HUES64 (cell line): ENCODE measurements around the gene AKIRIN2.

Experiments
- H3K27ac ChIP-seq: 2 replicates; pipeline ENCODE4 v1.7.0; 2013; ENCODE audit warnings: low read depth, low read length, inconsistent platforms
- H3K27me3 ChIP-seq: 2 replicates; pipeline ENCODE4 v1.6.1; 2013; ENCODE audit warnings: mild to moderate bottlenecking, low read length; ENCODE audit not compliant: insufficient read depth
- H3K36me3 ChIP-seq: 2 replicates; pipeline ENCODE4 v1.6.1; 2013; ENCODE audit warnings: mild to moderate bottlenecking, low read length; ENCODE audit not compliant: insufficient read depth
- H3K4me1 ChIP-seq: 2 replicates; pipeline ENCODE4 v1.6.1; 2013; ENCODE audit warnings: mild to moderate bottlenecking, low read length, moderate library complexity; ENCODE audit not compliant: insufficient read depth
- H3K4me3 ChIP-seq: 2 replicates; pipeline ENCODE4 v1.5.1; 2013; ENCODE audit warnings: mild to moderate bottlenecking, low read length, moderate library complexity
- H3K9ac ChIP-seq: 2 replicates; pipeline ENCODE4 v1.6.1; 2013; ENCODE audit warnings: mild to moderate bottlenecking, low read depth, low read length
- H3K9me3 ChIP-seq: 2 replicates; pipeline ENCODE4 v1.6.1; 2013; ENCODE audit warnings: low read depth, low read length; ENCODE audit not compliant: insufficient read depth
- WGBS: fragments of 150-250, 120-280 bp; methylation state at CpG from one replicate; pipeline ENCODE4 v1.1.7; 2013; ENCODE audit warnings: missing lambda C conversion rate; 5-methylcytosine and 5-hydroxymethylcytosine counted together

Gene AKIRIN2

DNA sequence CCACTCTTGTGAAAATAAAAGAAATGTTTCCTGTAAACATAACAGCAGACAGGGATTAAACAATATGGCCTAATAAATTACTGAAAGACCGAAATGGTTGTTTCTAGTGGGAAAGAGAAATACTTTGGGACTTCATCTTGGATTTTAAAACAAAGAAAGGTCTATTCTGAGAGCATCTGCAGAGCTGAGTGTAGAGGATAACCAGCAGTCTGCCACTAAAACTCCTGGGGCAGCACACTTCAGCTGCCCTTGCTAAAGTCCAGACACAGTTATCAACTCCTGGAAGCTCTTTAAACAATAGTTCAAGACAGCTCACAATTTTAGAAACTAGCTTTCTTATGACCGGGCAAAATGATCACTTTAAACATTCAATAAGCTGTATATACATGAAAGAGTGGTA, 38.6 kb downstream of the AKIRIN2 start:
- H3K4me3 ChIP-seq = no peak overlapping the region

GRCh38 chr6:87661503-87661902, 40.5 kb downstream of the AKIRIN2 start:
- 91% methylated on average over 1 of the region's 1 CpG for WGBS
- no peak overlapping the region for H3K9ac ChIP-seq
- H3K27ac ChIP-seq = no peak overlapping the region
- H3K36me3 ChIP-seq = peaks cover 86% of the 10 kb centered on the region
- no peaks in the 10 kb centered on the region for H3K9me3 ChIP-seq
- H3K4me1 ChIP-seq = no peaks in the 10 kb centered on the region
- no peak overlapping the region for H3K4me3 ChIP-seq
- H3K27me3 ChIP-seq = no peaks in the 10 kb centered on the region

More for the DNA sequence above, 38.6 kb downstream of the AKIRIN2 start:
- no peaks in the 10 kb centered on the region for H3K9me3 ChIP-seq
- H3K27ac ChIP-seq = no peak overlapping the region
- no peaks in the 10 kb centered on the region for H3K27me3 ChIP-seq
- no peaks in the 10 kb centered on the region for H3K4me1 ChIP-seq
- WGBS = 93% methylated on average over 2 of the region's 2 CpGs
- peaks cover 88% of the 10 kb centered on the region for H3K36me3 ChIP-seq
- H3K9ac ChIP-seq = no peak overlapping the region

- no CpG with 5 or more reads among the region's 1 CpG for WGBS
- peaks cover 88% of the 10 kb centered on the region for H3K36me3 ChIP-seq
- H3K27ac ChIP-seq = no peak overlapping the region
Measured at GRCh38 chr6:87661016-87661415, 41.0 kb downstream of the AKIRIN2 start.

DNA sequence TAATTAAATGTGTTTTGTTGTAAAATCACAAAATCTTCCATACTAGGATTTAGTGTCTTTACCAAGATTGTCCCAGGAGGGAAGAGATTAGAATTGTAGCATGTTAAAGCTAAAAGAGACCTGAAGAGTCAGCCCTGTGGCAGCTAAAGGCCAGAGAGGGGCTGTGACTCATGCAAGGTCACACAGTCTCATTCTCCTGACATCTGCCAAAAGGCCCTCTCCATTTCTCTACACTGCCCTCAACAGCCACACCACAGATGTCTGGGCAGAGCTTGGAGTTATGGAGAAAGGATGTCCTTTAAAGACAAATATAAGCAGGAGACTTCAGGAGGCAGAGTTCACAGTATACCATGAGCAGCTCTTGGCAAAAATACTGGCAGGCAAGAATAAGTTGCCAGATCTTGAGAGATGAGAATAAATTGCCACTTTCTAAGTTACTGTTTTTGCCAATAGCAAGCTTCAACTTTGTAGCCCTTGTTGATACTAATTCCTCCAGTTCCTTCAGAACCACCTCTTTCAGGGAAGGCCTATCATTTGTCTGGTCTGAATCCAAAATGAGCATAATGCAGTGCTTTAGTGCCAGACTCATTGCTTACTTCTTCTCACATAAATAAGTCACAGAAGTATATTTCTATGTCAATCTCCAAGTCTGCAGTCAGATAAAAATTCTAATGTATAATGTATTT, 41.7 kb downstream of the AKIRIN2 start:
- Histone ChIP-seq H3K36me3 (peaks cover 87% of the 10 kb centered on the region), H3K27ac (no peak overlapping the region), H3K9me3 (no peaks in the 10 kb centered on the region), H3K4me3 (no peak overlapping the region), H3K4me1 (no peaks in the 10 kb centered on the region), H3K9ac (no peak overlapping the region), H3K27me3 (no peaks in the 10 kb centered on the region)

More at GRCh38 chr6:87661016-87661415, 41.0 kb downstream of the AKIRIN2 start:
- Histone ChIP-seq H3K9me3 (no peaks in the 10 kb centered on the region), H3K4me3 (no peak overlapping the region), H3K4me1 (no peaks in the 10 kb centered on the region), H3K9ac (no peak overlapping the region), H3K27me3 (no peaks in the 10 kb centered on the region)

DNA sequence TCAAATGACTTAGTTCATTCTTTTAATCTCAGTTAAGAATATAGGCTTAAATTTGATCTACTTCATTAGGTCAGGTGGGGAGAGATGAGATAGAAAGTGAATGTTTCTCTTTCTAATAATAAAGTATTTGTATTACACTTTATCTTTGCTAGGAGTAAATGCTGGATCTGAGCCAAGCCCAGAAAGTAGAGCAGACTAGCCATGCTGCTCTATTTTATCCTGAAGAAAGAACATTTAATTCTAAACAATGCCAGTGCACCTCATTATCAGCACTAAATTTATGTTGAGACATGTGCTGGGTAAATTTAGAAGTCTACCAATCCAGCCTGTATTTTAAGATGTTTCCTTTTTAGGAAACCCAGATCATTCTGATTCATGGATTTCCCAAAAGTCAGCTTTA, 43.5 kb downstream of the AKIRIN2 start:
- no peaks in the 10 kb centered on the region for H3K27me3 ChIP-seq
- peaks cover 13% of the 10 kb centered on the region for H3K4me1 ChIP-seq
- peaks cover 77% of the 10 kb centered on the region for H3K36me3 ChIP-seq
- no peaks in the 10 kb centered on the region for H3K9me3 ChIP-seq
- H3K9ac ChIP-seq = no peak overlapping the region
- H3K4me3 ChIP-seq = no peak overlapping the region
- H3K27ac ChIP-seq = no peak overlapping the region

GRCh38 chr6:87656857-87657256, 45.2 kb downstream of the AKIRIN2 start:
- Histone ChIP-seq H3K36me3 (peaks cover 71% of the 10 kb centered on the region), H3K9me3 (no peaks in the 10 kb centered on the region), H3K27me3 (no peaks in the 10 kb centered on the region), H3K9ac (no peak overlapping the region), H3K4me3 (no peak overlapping the region), H3K4me1 (peaks cover 28% of the 10 kb centered on the region), H3K27ac (no peak overlapping the region)

- H3K27ac ChIP-seq = no peak overlapping the region
- no peak overlapping the region for H3K4me3 ChIP-seq
- H3K9me3 ChIP-seq = no peaks in the 10 kb centered on the region
- peaks cover 28% of the 10 kb centered on the region for H3K4me1 ChIP-seq
- no peaks in the 10 kb centered on the region for H3K27me3 ChIP-seq
- peaks cover 64% of the 10 kb centered on the region for H3K36me3 ChIP-seq
- no peak overlapping the region for H3K9ac ChIP-seq
Measured at GRCh38 chr6:87655824-87656223, 46.2 kb downstream of the AKIRIN2 start.

DNA sequence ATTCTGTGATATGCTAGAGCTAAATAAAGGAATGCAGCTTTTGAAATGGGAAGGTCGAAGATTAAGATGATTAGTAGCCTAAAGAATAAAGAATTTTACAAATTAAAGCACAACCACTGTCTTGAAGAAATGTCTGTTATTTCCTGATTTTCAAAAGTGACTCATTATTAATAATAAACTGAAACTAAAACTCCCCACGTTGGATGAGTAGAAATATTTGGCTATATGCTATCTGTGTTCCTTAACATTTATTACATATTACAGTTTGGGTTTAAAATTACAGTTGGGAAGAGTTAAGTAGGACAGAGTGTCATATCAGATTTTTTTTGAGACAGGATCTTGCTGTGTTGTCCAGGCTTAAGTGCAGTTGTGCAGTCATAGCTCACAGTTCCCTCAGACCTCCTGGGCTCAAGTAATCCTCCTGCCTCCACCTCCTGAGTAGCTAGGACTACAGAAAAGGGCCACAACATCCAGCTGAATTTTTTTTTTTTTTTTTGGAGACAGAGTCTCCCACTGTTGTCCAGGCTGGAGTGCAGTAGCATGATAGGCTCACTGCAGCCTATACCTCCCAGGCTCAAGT, 47.1 kb downstream of the AKIRIN2 start:
- Histone ChIP-seq H3K4me3 (no peak overlapping the region), H3K27me3 (no peaks in the 10 kb centered on the region), H3K9ac (no peak overlapping the region), H3K27ac (no peak overlapping the region), H3K36me3 (peaks cover 55% of the 10 kb centered on the region), H3K9me3 (no peaks in the 10 kb centered on the region), H3K4me1 (peaks cover 28% of the 10 kb centered on the region)
- WGBS = no CpG with 5 or more reads among the region's 2 CpGs

DNA sequence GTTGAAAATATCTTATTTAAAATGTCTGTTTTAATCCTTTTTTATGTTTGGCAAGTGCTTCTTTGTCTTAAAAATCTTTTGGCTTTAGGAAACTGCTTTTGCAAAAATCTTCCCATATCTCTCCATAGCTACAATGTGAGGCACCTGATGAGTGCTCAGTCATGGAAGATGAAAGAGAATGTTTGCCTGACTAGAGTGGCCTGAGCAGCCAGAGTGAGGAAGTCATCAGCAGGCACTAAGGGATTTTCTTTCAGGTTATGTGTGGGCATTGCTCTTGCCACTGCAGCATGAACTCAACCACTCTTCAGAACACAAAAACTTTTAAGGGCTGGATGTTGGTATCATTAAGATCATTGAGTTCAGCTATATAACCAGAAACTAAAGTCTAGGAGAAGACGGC, 47.9 kb downstream of the AKIRIN2 start:
- Histone ChIP-seq H3K4me1 (peaks cover 28% of the 10 kb centered on the region), H3K36me3 (peaks cover 50% of the 10 kb centered on the region)
- WGBS = 90% methylated on average over 1 of the region's 1 CpG

DNA sequence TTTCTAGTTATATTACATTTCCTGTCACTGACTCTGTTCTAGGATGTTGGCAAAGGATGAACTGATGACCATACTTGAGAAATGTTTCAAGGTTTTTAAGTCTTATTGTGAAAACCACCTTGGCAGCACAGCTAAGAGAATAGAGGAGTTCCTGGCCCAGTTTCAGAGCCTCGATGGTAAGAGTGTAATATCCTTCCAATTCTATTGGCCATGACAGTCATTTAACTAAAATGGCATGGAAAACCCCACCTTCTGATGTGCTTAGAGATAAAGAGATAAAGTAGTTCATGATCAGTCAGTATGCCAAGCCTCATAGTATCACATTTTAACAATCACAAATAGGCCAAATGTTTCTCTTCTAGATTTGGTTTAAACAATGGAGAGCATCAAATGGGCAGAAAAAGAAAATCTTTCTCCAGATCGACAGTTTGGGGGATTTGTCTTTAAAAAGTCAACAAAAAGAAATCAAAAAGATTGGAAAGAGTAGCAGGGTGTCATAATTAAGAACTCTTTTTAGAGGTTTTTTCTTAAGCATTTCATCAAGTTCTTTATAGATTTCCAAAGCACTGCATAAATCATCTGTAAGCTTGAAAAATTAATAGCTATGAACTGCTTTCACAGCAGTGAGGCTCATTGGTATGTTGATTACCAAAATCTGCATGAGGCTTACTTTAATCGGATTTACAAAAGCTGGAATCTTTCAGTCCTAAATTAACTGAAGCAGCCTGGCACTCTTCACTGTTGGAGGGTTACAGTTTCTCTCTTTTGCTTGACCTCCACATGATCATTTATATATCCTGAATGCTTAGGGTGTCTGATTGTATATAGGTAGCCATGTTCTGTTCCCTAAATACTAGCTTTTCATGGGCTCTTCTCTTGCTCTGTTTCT, 48.7 kb downstream of the AKIRIN2 start:
- Histone ChIP-seq H3K9ac (peak overlapping the region; percentile 6; the same call in 1 of the 2 replicates), H3K27ac (peak overlapping the region; percentile 58), H3K4me3 (peak overlapping the region; percentile 1; the same call in 1 of the 2 replicates), H3K27me3 (no peaks in the 10 kb centered on the region), H3K9me3 (no peaks in the 10 kb centered on the region), H3K4me1 (peaks cover 28% of the 10 kb centered on the region), H3K36me3 (peaks cover 50% of the 10 kb centered on the region)
- 56% methylated on average over 3 of the region's 3 CpGs for WGBS

More for the DNA sequence above, 47.9 kb downstream of the AKIRIN2 start:
- H3K4me3 ChIP-seq = no peak overlapping the region; the same call in 1 of the 2 replicates
- H3K9ac ChIP-seq = peak overlapping the region; percentile 6; the same call in 1 of the 2 replicates
- no peaks in the 10 kb centered on the region for H3K9me3 ChIP-seq
- H3K27me3 ChIP-seq = no peaks in the 10 kb centered on the region
- H3K27ac ChIP-seq = peak overlapping the region; percentile 58

- no peaks in the 10 kb centered on the region for H3K9me3 ChIP-seq
- H3K4me3 ChIP-seq = no peak overlapping the region
- H3K4me1 ChIP-seq = peaks cover 6% of the 10 kb centered on the region; the same call in 1 of the 2 replicates
- H3K27ac ChIP-seq = no peak overlapping the region
- WGBS = 100% methylated on average over 1 of the region's 1 CpG
- peaks cover 33% of the 10 kb centered on the region for H3K36me3 ChIP-seq
- no peaks in the 10 kb centered on the region for H3K27me3 ChIP-seq
- no peak overlapping the region for H3K9ac ChIP-seq
Measured at GRCh38 chr6:87645080-87645479, 57.0 kb downstream of the AKIRIN2 start.
